GM12872 (cell line): Measurements from ENCODE around the gene FAT1.

Source experiments
- TF ChIP-seq, protein P1 (sequence below): IDR thresholded peaks from 3 replicates; pipeline ENCODE4 v1.5.1; 2011; ENCODE audit warnings: low read depth, mild to moderate bottlenecking, low read length, moderate library complexity; ENCODE audit not compliant: insufficient read depth

FAT1 gene

DNA sequence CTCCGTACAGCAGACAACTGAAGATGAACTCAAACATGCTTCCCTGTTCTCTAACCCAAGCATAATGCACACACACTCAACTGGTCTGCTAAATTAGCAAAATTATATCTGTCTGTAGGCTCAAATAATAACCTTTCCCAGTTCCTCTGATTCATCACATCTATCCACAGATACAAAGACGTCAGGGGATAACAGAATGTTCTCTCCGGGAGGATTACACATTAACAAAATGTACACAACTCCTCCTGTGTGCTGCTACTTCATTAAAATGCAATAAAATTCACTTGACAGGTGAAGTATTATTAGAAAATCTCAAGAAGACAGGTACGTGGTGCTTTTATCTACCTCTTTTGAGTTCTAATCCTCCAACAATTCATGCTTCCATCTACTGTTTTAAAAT, 57.4 kb downstream of the FAT1 start:
- TF ChIP-seq, protein P1, sequence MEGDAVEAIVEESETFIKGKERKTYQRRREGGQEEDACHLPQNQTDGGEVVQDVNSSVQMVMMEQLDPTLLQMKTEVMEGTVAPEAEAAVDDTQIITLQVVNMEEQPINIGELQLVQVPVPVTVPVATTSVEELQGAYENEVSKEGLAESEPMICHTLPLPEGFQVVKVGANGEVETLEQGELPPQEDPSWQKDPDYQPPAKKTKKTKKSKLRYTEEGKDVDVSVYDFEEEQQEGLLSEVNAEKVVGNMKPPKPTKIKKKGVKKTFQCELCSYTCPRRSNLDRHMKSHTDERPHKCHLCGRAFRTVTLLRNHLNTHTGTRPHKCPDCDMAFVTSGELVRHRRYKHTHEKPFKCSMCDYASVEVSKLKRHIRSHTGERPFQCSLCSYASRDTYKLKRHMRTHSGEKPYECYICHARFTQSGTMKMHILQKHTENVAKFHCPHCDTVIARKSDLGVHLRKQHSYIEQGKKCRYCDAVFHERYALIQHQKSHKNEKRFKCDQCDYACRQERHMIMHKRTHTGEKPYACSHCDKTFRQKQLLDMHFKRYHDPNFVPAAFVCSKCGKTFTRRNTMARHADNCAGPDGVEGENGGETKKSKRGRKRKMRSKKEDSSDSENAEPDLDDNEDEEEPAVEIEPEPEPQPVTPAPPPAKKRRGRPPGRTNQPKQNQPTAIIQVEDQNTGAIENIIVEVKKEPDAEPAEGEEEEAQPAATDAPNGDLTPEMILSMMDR = no peak

DNA sequence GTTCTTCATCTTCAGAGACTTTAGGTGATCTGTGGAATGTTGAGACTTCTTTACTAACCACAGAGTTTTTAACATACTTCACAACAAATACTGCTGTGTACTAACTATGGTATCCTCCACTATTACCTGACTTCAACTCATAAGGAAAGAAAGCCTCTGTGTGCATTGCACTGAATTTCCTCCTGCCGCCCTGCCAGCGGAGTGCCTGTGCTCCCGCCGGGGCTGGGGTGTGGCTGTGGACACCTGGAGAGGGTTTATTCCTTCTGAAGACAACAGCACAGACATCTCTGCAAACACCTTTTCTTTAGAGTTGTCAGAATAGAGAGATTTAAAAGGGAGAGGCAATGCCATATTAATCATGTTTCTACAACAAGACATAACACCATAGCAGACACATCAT, 63.3 kb downstream of the FAT1 start:
- TF ChIP-seq, protein P1 = no peak

DNA sequence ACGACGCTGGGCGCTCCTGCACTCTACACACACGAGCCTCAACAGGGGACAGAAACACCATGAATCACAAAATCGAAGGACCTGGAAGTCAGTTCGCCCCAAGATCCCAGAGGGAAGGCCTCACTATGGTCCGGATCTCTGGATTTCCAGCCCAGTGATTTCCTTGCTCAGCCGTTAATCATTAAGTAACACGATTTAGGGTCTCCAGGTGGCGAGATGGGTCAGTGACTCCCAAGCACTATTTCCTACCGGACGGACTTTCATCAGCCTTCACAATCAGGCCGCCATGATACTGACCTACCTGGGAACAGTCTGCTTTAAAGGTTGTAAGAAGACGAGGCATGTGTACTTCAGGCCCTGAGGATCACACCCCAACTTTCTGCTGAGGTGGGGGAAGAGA, 63.7 kb downstream of the FAT1 start:
- TF ChIP-seq, protein P1 = no peak

DNA sequence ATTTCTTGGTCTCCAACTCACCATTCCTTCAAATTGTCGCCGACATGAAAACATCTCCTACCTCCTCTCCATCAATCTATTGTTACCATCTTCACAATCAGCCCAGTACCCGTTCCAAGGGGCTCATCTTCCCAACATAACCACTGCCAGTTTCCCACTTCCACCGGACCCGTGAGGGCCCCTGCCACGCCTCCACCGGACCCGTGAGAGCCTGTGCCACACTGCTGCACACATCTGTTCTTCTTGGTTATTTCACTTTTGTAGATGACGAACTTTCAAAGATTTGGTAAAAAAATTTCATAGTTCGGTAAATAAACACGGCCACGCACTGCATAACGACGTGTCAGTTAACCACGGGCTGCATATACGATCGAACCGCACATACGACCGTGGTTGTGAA, 65.0 kb downstream of the FAT1 start:
- TF ChIP-seq, protein P1 = no peak

DNA sequence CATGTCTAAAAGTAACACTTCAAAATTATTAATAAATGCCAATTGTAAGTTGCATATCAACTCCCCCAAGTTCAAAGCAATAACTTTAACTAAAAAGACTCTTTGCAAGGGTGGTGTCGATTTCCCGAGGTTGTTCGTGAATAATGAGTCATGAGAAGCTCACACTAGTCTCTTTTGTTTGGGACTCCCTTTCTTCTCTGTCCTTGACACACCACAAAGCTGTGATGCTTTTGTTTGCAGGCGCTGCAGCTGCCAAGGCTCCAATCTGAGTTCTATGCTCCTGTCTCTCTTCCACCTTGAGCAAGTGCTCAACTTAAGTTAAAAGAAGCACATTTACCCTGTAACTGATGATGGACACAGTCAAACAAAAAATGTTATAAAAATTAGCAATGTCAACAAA, 65.9 kb downstream of the FAT1 start:
- TF ChIP-seq, protein P1 = no peak

DNA sequence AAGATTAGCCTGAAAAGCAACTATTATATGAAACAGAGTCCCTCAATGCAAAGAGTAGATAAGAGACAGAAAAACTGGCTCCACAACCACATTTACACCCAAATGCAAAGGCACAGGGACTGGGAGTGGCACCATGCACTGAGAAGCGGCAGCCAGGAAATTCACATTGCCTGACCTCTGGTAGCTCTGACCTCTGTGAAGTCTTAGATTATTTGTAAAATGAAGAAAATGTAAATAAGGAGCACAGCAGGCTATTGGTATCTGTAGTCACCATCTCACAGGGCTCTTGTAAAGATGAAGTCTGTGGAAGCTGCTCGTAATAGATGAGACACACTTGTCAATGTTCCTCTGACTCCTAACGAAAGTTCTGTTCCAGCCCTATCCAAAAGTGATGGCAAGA, 69.7 kb downstream of the FAT1 start:
- TF ChIP-seq, protein P1 = no peak

DNA sequence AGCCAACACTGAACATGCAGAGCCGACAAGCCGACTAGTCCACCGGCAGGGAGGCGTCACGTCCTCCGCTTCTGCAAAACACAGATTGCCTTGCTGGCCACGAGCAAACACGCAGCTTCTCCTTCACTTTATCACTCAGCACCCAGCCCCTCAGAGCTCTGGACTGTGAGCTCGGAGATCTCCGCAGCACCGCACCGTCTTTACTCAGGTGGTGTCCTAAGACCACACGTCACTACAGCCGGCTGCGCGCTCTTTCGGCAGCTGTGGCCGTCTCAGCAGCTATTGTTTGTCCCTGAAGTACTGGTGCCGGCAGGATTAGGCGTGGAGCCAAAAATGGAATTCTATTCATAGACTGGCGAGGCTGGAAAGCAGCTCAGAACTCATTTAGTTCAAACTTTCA, 72.0 kb downstream of the FAT1 start:
- TF ChIP-seq, protein P1 = no peak

DNA sequence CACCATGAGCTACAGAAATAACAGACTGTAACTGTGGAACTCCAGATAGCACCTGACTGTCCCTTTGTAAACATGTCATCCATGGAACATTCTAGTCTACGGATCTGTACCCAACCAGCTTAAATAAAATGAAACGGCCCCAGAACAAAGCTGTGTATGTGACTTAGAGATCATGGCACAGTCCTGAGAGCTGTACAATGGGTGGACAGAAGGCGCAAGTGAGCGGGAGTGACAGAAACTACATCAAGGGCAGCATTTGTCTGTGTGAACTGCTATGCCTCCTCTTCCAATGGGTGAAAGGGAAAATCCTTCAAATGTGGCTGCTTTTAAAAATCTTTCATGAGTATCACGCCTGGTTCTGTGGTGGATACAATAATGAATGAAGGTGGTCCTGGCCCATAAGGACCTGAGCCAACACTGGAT, 72.5 kb downstream of the FAT1 start:
- TF ChIP-seq, protein P1 = no peak
